ENCODE results near the gene PPP1R36. TPM values are rescaled to one million over a fixed set of nuclear protein-coding genes. Genes with fewer than 3 reads are reported as not detected.
"Not testable (repeated sequence)": the region's sequence is repeated elsewhere in the genome, so short reads cannot be mapped to it uniquely, and the experiment has no call there.

Gene PPP1R36
- polyA plus RNA-seq, 1 donor = 1.5 TPM

GRCh38 chr14:64612021-64612380, 62.2 kb downstream of the PPP1R36 start:
- DNase-seq = no peak

GRCh38 chr14:64612971-64613666, 63.4 kb downstream of the PPP1R36 start:
- DNase-seq = no peak

- no peak for DNase-seq
These were observed 64.4 kb downstream of the PPP1R36 start for GRCh38 chr14:64614166-64614565.

GRCh38 chr14:64614805-64615391, 65.1 kb downstream of the PPP1R36 start:
- no peak for DNase-seq

- DNase-seq = not testable (repeated sequence)
These were observed 68.2 kb downstream of the PPP1R36 start for GRCh38 chr14:64617872-64618408.

- no peak for DNase-seq
These were observed 71.1 kb downstream of the PPP1R36 start for GRCh38 chr14:64620910-64621309.

GRCh38 chr14:64623554-64624165, 73.9 kb downstream of the PPP1R36 start:
- no peak for DNase-seq

- DNase-seq = no peak
These were observed 75.8 kb downstream of the PPP1R36 start for GRCh38 chr14:64625386-64626232.

- DNase-seq = no peak
These were observed 79.2 kb downstream of the PPP1R36 start for GRCh38 chr14:64628940-64629408.

- DNase-seq = no peak
These were observed 81.0 kb downstream of the PPP1R36 start for GRCh38 chr14:64630778-64631177.

- not testable (repeated sequence) for DNase-seq
These were observed 81.5 kb downstream of the PPP1R36 start for GRCh38 chr14:64631222-64631621.

GRCh38 chr14:64632056-64632455, 82.3 kb downstream of the PPP1R36 start:
- no peak for DNase-seq

GRCh38 chr14:64634558-64634957, 84.8 kb downstream of the PPP1R36 start:
- DNase-seq = no peak

- peak; percentile 57 for DNase-seq
These were observed 86.6 kb downstream of the PPP1R36 start for GRCh38 chr14:64636208-64636979.

GRCh38 chr14:64636980-64637429, 87.2 kb downstream of the PPP1R36 start:
- DNase-seq = no peak

GRCh38 chr14:64637735-64638473, 88.1 kb downstream of the PPP1R36 start:
- DNase-seq = no peak

- no peak for DNase-seq
These were observed 88.9 kb downstream of the PPP1R36 start for GRCh38 chr14:64638625-64639024.

Data from left kidney (tissue), 2 donors.